HepG2 (cell line): ENCODE measurements around the gene KLHL35. TPM values are rescaled to one million over a fixed set of nuclear protein-coding genes. Genes with fewer than 3 reads are reported as not detected.

Experiments
- ATAC-seq: fragments of 200-7000 bp; cut with Tn5 transposase; 3 replicates; pipeline ENCODE4 v1.9.1; 2020; ENCODE audit warnings: mild to moderate bottlenecking, moderate library complexity
- BruUV-seq: library from RNA; stranded (reverse); fragments of 400-500 nt; replicated peaks from 2 replicates; lab custom pipeline; 2021; lab: Mats Ljungman, UMichigan
- CTCF ChIA-PET: fragments of 300-600 bp; formaldehyde crosslinking; extraction: SDS; loops from one replicate; lab custom pipeline; 2021; ENCODE audit warnings: low total read pairs, inconsistent platforms, low intra/inter-chr PET ratio; lab: Yijun Ruan, JAX
- POLR2A ChIA-PET: fragments of 350-600 bp; sonication (Branson Sonifier 250); formaldehyde crosslinking; loops from one replicate; lab custom pipeline; 2020; ENCODE audit warnings: antibody characterized with exemption, inconsistent platforms; lab: Yijun Ruan, JAX
- DNase-seq: peaks from one replicate; pipeline ENCODE4 v3.0.0-alpha.2; 2015; ENCODE audit warnings: low spot score
- FAIRE-seq: peaks from 3 replicates; lab custom pipeline; 2011; peaks lifted over from hg19 to GRCh38; lab: Jason Lieb, UNC
- H2AFZ ChIP-seq: one replicate; pipeline ENCODE4 v1.6.1; 2011; ENCODE audit warnings: low read length, inconsistent platforms
- H3K27ac ChIP-seq: fragments of 300-600 bp; 3 replicates; pipeline ENCODE4 v1.8.0; 2011; ENCODE audit warnings: mixed run types, mild to moderate bottlenecking, mixed read lengths, low read length, inconsistent platforms; ENCODE audit not compliant: insufficient read depth; ENCODE audit errors: extremely low read length
- H3K27me3 ChIP-seq, 2 experiments: fragments of 200-600 bp in 1 of 2; 2 replicates in 1 of 2; 3 replicates in 1 of 2; pipeline versions ENCODE4 v1.6.0 to v1.8.0; 2011; ENCODE audit warnings: low read length in 2 of 2, mild to moderate bottlenecking in 2 of 2, moderate library complexity in 2 of 2, inconsistent platforms in 1 of 2; ENCODE audit not compliant: insufficient read depth in 2 of 2, control insufficient read depth in 1 of 2
- H3K36me3 ChIP-seq, 2 experiments: fragments of 200-600 bp in 1 of 2; replicated peaks in 1 of 2; 2 replicates in 1 of 2; 3 replicates in 1 of 2; pipeline versions ENCODE4 v1.5.1 to v1.8.0; 2011; ENCODE audit warnings: low read length in 2 of 2, inconsistent platforms in 1 of 2; ENCODE audit not compliant: insufficient read depth in 2 of 2, control insufficient read depth in 1 of 2
- H3K4me1 ChIP-seq: 2 replicates; pipeline ENCODE4 v1.5.1; 2012; ENCODE audit warnings: low read length, inconsistent platforms; ENCODE audit not compliant: insufficient read depth
- H3K4me2 ChIP-seq: 2 replicates; pipeline ENCODE4 v1.6.0; 2011; ENCODE audit warnings: low read depth, low read length, inconsistent platforms
- H3K4me3 ChIP-seq, 3 experiments: fragments of 200-600 bp in 1 of 3; sonication (generic), shearing (Covaris generic) in 1 of 3; replicated peaks in 1 of 3; 2 replicates each; pipeline ENCODE4 v1.5.1; 2011 to 2016; ENCODE audit warnings: low read length in 3 of 3, inconsistent platforms in 2 of 3, low read depth in 2 of 3, mild to moderate bottlenecking in 2 of 3, control low read depth in 1 of 3, mixed read lengths in 1 of 3; ENCODE audit not compliant: insufficient read depth in 1 of 3
- H3K79me2 ChIP-seq: one replicate; pipeline ENCODE4 v1.6.1; 2011; ENCODE audit warnings: low read length, inconsistent platforms; ENCODE audit not compliant: insufficient read depth
- H3K9ac ChIP-seq: 2 replicates; pipeline ENCODE4 v1.6.0; 2011; ENCODE audit warnings: mild to moderate bottlenecking, low read depth, low read length, inconsistent platforms; ENCODE audit not compliant: insufficient read depth
- H3K9me3 ChIP-seq: 2 replicates; pipeline ENCODE4 v1.5.1; 2012; ENCODE audit warnings: mild to moderate bottlenecking, low read length
- H4K20me1 ChIP-seq: 2 replicates; pipeline ENCODE4 v1.6.0; 2011; ENCODE audit warnings: inconsistent platforms, mild to moderate bottlenecking, low read length, moderate library complexity; ENCODE audit not compliant: insufficient read depth
- AHR ChIP-seq: IDR thresholded peaks from 2 replicates; pipeline ENCODE4 v1.6.1; 2018; ENCODE audit warnings: missing genetic modification reagents, missing compliant biosample characterization
- FOSL2 ChIP-seq: sonication (generic); formaldehyde crosslinking; IDR thresholded peaks from 2 replicates; pipeline ENCODE4 v1.4.0; 2020; ENCODE audit warnings: missing genetic modification reagents
- KAT2B ChIP-seq: fragments of 150-350 bp; IDR thresholded peaks from 2 replicates; pipeline ENCODE4 v1.6.1; 2014; ENCODE audit warnings: low read depth, low read length, borderline replicate concordance
- PHF8 ChIP-seq: sonication (generic); formaldehyde crosslinking; IDR thresholded peaks from 2 replicates; pipeline ENCODE4 v1.5.0; 2020; ENCODE audit warnings: missing genetic modification reagents
- POLR2A ChIP-seq, 2 experiments: IDR thresholded peaks; 2 replicates each; pipeline ENCODE4 v1.6.1; 2011; ENCODE audit warnings: low read depth in 2 of 2, low read length in 2 of 2, mild to moderate bottlenecking in 1 of 2, moderate library complexity in 1 of 2; ENCODE audit not compliant: insufficient read depth in 1 of 2
- POLR2G ChIP-seq: fragments of 200-400 bp; formaldehyde crosslinking; IDR thresholded peaks from 2 replicates; pipeline ENCODE4 v1.6.1; 2018; ENCODE audit warnings: mild to moderate bottlenecking, low read depth, low read length, moderate library complexity
- RBFOX2 ChIP-seq: fragments of 200-400 bp; formaldehyde crosslinking; IDR thresholded peaks from 2 replicates; pipeline ENCODE4 v1.6.1; 2017; ENCODE audit warnings: low read depth, mild to moderate bottlenecking, low read length
- RBM22 ChIP-seq: fragments of 200-400 bp; formaldehyde crosslinking; optimal IDR thresholded peaks from 2 replicates; pipeline ENCODE3; 2017; ENCODE audit warnings: mild to moderate bottlenecking, low read length, moderate library complexity
- RCOR2 ChIP-seq: IDR thresholded peaks from 2 replicates; pipeline ENCODE4 v1.6.1; 2016; ENCODE audit warnings: missing biosample characterization, missing genetic modification reagents
- THAP8 ChIP-seq: sonication (generic); formaldehyde crosslinking; IDR thresholded peaks from 2 replicates; pipeline ENCODE4 v1.5.1; 2020; ENCODE audit warnings: missing genetic modification reagents, mild to moderate bottlenecking, borderline replicate concordance
- USF2 ChIP-seq, 2 experiments: sonication (generic) in 1 of 2; formaldehyde crosslinking in 1 of 2; IDR thresholded peaks; 2 replicates each; pipeline versions ENCODE4 v1.5.1 to v1.6.1; 2011 to 2020; ENCODE audit warnings: borderline replicate concordance in 1 of 2, low read depth in 1 of 2, low read length in 1 of 2, mild to moderate bottlenecking in 1 of 2, missing genetic modification reagents in 1 of 2, moderate library complexity in 1 of 2
- ZC3H4 ChIP-seq: sonication (generic); formaldehyde crosslinking; IDR thresholded peaks from 2 replicates; pipeline ENCODE4 v1.4.0; 2020; ENCODE audit warnings: missing genetic modification reagents, borderline replicate concordance
- WGBS: methylation state at CpG from one replicate; pipeline ENCODE4 v1.1.6; 2017; ENCODE audit warnings: low lambda C conversion rate; 5-methylcytosine and 5-hydroxymethylcytosine counted together
- in situ Hi-C: cut with HindIII; loops from 2 replicates; pipeline ENCODE4 v1.10.0; 2017; ENCODE audit warnings: low pct_unique_long_range_greater_than_20kb; ENCODE audit not compliant: extremely low pct_ligation_motif_present
- intact Hi-C: fragments of 100-400 bp; cut with micrococcal nuclease; formaldehyde crosslinking; loops from one replicate; pipeline ENCODE4 v1.10.0; 2022; ENCODE audit not compliant: unreplicated experiment
- polyA plus RNA-seq, 8 experiments: library from polyadenylated mRNA; depleted of rRNA in 3 of 8; stranded (reverse) in 7 of 8; unstranded in 1 of 8; fragments of >200 nt; fragmentation: Illumina TruSeq in 4 of 8; extraction: Trizol in 4 of 8; gene quantifications; 2 replicates each; pipeline versions ENCODE4 v1.2.1 to v1.2.3, GENCODE V29; 2011 to 2016; ENCODE audit warnings: low read depth in 4 of 8, missing spikeins in 1 of 8, mixed read lengths in 1 of 8; ENCODE audit not compliant: insufficient read depth in 1 of 8
- total RNA-seq, 5 experiments: library from RNA; depleted of rRNA; stranded (reverse); fragments of >200 nt; fragmentation: Illumina TruSeq; extraction: Trizol; gene quantifications; 2 replicates each; pipeline ENCODE4 v1.2.3, GENCODE V29; 2016; ENCODE audit warnings: low read depth in 1 of 5

Gene KLHL35
- total and polyA plus RNA-seq, 2 of the 13 experiments (the other 11 are each of a cell fraction or from before 2014, with no cell fraction given) = not detected

GRCh38 chr11:75406338-75406777 lies 26.6 kb downstream of the KLHL35 start:
- ChIA-PET CTCF (no interaction called here), POLR2A (no interaction called here)
- DNase-seq (no peak), ATAC-seq (no peak), FAIRE-seq (no peak)
- 0 out of 2 replicates have a peak, but pooled peaks have one; percentile 17 for TF ChIP-seq RBFOX2
- no peak for TF ChIP-seq AHR (CRISPR knock-in tag)
- peak; percentile 11 for TF ChIP-seq POLR2G
- TF ChIP-seq POLR2A (IDR thresholded peaks at IDR 0.05; ENCODE audit: insufficient read depth in 1 of 2, low read depth in 2 of 2, low read length in 2 of 2) = peak; percentile 17 to 31; a peak in 2 of 4 replicates
- TF ChIP-seq RBM22 = peak; percentile 86
- no peaks in the 10 kb centered on the region for H3K9me3 ChIP-seq
- H3K79me2 ChIP-seq = peaks cover 37% of the 10 kb centered on the region
- no peak overlapping the region for H3K4me2 ChIP-seq
- peaks cover 35% of the 10 kb centered on the region for H3K4me1 ChIP-seq
- H3K36me3 ChIP-seq = peaks cover 25 to 57% of the 10 kb centered on the region in 2 experiments
- no TSS peak for BruUV-seq
- H3K27ac ChIP-seq = no peak overlapping the region
- no peaks in the 10 kb centered on the region for H3K27me3 ChIP-seq
- in situ Hi-C loops (no loop called here), intact Hi-C loops (no loop called here)
- no peak overlapping the region for H3K4me3 ChIP-seq
- 100% methylated on average over 1 of the region's 1 CpG for WGBS
- H2AFZ ChIP-seq = no peak overlapping the region
- H4K20me1 ChIP-seq = peaks cover 70% of the 10 kb centered on the region
- H3K9ac ChIP-seq = no peak overlapping the region

- ATAC-seq = no peak
- H3K4me1 ChIP-seq = peaks cover 38% of the 10 kb centered on the region
- no peak for FAIRE-seq
- intact Hi-C loops = no loop called here
- WGBS = 89% methylated on average over 11 of the region's 15 CpGs
- TF ChIP-seq RCOR2 = no peak
- TF ChIP-seq RBFOX2 = peak; percentile 53; the same call in 1 of the 2 replicates
- no peak for TF ChIP-seq PHF8 (CRISPR knock-in tag)
- TF ChIP-seq KAT2B = no peak
- peak; percentile 45; the same call in 1 of the 2 replicates for TF ChIP-seq FOSL2
- no peak for TF ChIP-seq USF2 (IDR thresholded peaks at IDR 0.05; ENCODE audit: low read depth, low read length)
- no peak for TF ChIP-seq USF2 (CRISPR knock-in tag; IDR thresholded peaks at IDR 0.05; ENCODE audit: borderline replicate concordance)
- TF ChIP-seq THAP8 (CRISPR knock-in tag) = no peak
- no peak for TF ChIP-seq ZC3H4 (CRISPR knock-in tag)
- H2AFZ ChIP-seq = no peak overlapping the region
- DNase-seq = no peak
- H3K4me3 ChIP-seq = no peak overlapping the region
- no peak overlapping the region for H3K27ac ChIP-seq
- peaks cover 89% of the 10 kb centered on the region for H4K20me1 ChIP-seq
- H3K4me2 ChIP-seq = no peak overlapping the region
- in situ Hi-C loops = no loop called here
- ChIA-PET CTCF (no interaction called here), POLR2A (interaction anchor here (1.2 kb wide), 1 partner anchor 18 kb away, joined by 4 read pairs; no protein-coding TSS in a partner anchor)
- BruUV-seq = no TSS peak
- no peak overlapping the region for H3K9ac ChIP-seq
- peaks cover 0 to 6% of the 10 kb centered on the region in 2 experiments; a peak in 1 of 5 replicates for H3K27me3 ChIP-seq
- H3K36me3 ChIP-seq = peaks cover 25 to 62% of the 10 kb centered on the region in 2 experiments
- peaks cover 57% of the 10 kb centered on the region for H3K79me2 ChIP-seq
- H3K9me3 ChIP-seq = no peaks in the 10 kb centered on the region
These were observed 28.9 kb downstream of the KLHL35 start for GRCh38 chr11:75403983-75404658.
